Osteocyte (in vitro differentiated cells): Measurements from ENCODE around the gene AUP1. TPM values are rescaled to one million over a fixed set of nuclear protein-coding genes. Genes with fewer than 3 reads are reported as not detected.
A peak's percentile ranks its signal among the peaks of the same experiment; 100 is the strongest.

Experiments
- DNase-seq: peaks from one replicate; pipeline ENCODE4 v3.0.0; 2021; ENCODE audit warnings: mixed read lengths; ENCODE audit not compliant: unreplicated experiment; ENCODE audit errors: extremely low spot score
- H3K27ac Mint-ChIP-seq: one replicate; pipeline ENCODE4 v1.8.0; 2021; ENCODE audit warnings: mild to moderate bottlenecking, mixed read lengths; ENCODE audit not compliant: unreplicated experiment
- H3K27me3 Mint-ChIP-seq: one replicate; pipeline ENCODE4 v1.8.0; 2021; ENCODE audit warnings: mixed read lengths; ENCODE audit not compliant: unreplicated experiment
- H3K36me3 Mint-ChIP-seq: one replicate; pipeline ENCODE4 v1.8.0; 2021; ENCODE audit warnings: mixed read lengths; ENCODE audit not compliant: unreplicated experiment
- H3K4me1 Mint-ChIP-seq: one replicate; pipeline ENCODE4 v1.8.0; 2021; ENCODE audit warnings: mixed read lengths; ENCODE audit not compliant: unreplicated experiment
- H3K4me3 Mint-ChIP-seq: one replicate; pipeline ENCODE4 v1.8.0; 2021; ENCODE audit warnings: mild to moderate bottlenecking, moderate library complexity, mixed read lengths; ENCODE audit not compliant: unreplicated experiment
- H3K9me3 Mint-ChIP-seq: one replicate; pipeline ENCODE4 v1.8.0; 2021; ENCODE audit warnings: mixed read lengths; ENCODE audit not compliant: unreplicated experiment
- total RNA-seq: library from RNA; stranded (reverse); gene quantifications from 2 replicates; pipeline ENCODE4 v1.2.1, GENCODE V29; 2021
- TF ChIP-seq, protein P1 (sequence below): fragments of 200-600 bp; sonication (generic); IDR thresholded peaks from 2 replicates; pipeline ENCODE4 v1.5.0; 2021; ENCODE audit warnings: antibody characterized with exemption, mild to moderate bottlenecking, moderate library complexity

Gene AUP1
- total RNA-seq, 1 donor from 2014 or later = 96.3 TPM

DNA sequence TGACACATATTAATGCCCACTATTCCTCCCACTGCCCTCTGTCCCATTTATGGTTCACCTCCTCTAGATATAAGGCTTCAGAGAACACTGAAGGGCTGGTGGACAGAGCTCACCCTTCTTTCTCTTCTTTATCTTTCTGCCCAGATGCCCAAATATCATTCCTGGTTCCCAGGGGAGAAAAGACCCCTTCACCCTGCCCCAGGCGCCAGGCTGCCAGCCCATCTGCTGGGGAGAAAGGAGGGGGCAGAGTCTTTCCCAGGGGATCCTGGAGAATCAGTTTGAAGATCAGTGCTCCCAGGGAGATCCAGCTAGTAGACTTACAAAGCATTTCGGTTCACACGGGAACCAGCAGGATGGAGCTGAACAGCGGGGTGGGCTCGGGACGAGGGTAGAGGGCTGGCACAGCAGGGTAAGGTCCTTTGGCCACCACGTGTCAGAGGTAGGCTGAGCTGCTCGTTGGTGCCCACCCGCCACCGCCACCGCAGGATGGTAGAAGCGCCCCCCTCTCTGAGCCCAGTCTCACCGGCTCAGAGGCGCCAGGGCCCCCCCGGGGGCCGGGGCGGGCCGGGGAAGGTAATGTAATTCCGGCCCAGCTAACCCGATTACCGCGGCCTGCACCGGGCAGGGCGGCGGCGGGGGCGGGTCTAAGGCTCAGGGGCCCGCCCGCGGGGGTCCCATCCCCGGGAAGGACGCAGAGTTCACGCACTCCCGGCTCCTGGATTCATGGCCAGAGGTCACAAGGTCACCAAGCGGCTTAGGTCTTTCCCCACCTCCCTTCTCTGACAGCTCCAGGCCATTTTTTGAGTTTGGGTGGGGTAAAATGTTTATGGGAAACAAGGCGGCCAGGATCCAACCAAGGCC is 16.5 kb downstream of the AUP1 start:
- no peak overlapping the region for H3K4me3 Mint-ChIP-seq
- H3K27ac Mint-ChIP-seq = no peak overlapping the region
- H3K4me1 Mint-ChIP-seq = peaks cover 19% of the 10 kb centered on the region
- H3K27me3 Mint-ChIP-seq = peaks cover 71% of the 10 kb centered on the region
- no peaks in the 10 kb centered on the region for H3K9me3 Mint-ChIP-seq
- DNase-seq = no peak
- TF ChIP-seq, protein P1, sequence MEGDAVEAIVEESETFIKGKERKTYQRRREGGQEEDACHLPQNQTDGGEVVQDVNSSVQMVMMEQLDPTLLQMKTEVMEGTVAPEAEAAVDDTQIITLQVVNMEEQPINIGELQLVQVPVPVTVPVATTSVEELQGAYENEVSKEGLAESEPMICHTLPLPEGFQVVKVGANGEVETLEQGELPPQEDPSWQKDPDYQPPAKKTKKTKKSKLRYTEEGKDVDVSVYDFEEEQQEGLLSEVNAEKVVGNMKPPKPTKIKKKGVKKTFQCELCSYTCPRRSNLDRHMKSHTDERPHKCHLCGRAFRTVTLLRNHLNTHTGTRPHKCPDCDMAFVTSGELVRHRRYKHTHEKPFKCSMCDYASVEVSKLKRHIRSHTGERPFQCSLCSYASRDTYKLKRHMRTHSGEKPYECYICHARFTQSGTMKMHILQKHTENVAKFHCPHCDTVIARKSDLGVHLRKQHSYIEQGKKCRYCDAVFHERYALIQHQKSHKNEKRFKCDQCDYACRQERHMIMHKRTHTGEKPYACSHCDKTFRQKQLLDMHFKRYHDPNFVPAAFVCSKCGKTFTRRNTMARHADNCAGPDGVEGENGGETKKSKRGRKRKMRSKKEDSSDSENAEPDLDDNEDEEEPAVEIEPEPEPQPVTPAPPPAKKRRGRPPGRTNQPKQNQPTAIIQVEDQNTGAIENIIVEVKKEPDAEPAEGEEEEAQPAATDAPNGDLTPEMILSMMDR = no peak
- H3K36me3 Mint-ChIP-seq = peaks cover 4% of the 10 kb centered on the region

DNA sequence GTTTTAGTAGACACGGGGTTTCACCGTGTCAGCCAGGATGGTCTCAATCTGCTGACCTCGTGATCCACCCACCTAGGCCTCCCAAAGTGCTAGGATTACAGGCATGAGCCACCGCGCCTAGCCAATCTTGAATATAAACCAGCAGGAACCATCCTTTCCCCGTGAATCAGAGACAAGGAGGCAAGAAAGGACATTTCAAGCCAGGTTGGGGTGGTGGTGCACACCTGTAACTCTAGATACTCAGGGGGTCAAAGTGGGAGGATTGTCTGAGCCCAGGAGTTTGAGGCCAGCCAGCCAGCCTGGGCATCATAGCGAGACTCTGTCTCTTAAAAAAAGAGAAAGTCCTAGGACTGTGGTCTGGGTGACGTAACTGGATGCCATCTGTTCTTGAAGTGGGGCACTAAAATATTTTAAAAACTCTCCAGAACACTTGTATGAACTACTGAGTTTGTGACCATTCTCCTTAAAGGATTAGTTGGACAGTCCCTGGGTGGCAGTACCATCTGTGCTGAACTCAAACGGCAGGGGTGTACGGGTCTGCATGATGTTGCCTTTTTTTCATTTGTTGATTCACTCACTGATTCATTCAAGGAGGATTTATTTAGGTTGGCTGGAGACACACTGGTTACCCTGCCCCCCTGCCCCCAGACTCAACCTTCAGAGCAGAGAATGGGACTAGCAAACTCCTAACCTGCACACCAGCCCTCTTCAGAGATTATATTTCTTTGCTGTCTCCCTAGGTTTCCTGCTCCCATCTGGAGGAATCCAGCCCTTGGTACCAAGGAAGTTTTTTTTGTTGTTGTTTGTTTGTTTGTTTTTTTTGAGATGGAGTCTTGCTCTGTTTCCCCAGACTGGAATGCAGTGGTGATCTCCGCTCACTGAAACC is 18.2 kb downstream of the AUP1 start:
- H3K27ac Mint-ChIP-seq = no peak overlapping the region
- H3K9me3 Mint-ChIP-seq = no peaks in the 10 kb centered on the region
- DNase-seq = no peak
- peaks cover 27% of the 10 kb centered on the region for H3K4me1 Mint-ChIP-seq
- H3K27me3 Mint-ChIP-seq = peaks cover 56% of the 10 kb centered on the region
- H3K4me3 Mint-ChIP-seq = no peak overlapping the region
- TF ChIP-seq, protein P1 = no peak
- H3K36me3 Mint-ChIP-seq = peaks cover 8% of the 10 kb centered on the region

DNA sequence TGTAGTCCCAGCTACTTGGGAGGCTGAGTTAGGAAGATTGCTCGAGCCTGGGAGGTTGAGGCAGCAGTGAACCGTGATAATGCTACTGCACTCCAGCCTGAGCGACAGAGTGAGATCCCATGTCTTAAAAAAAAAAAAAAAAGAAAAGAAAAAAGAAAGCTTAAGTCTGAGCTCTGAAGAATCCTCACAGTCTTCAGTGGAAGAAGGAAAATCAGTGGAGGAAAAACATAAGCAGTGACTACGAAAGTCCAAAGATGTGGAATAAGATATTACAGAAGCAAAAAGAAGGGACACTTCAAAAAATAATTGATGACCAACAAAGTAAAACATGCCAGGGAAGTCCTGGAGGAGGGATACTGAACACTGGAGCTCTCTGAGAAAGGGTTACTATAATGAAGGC is 19.2 kb downstream of the AUP1 start:
- no peaks in the 10 kb centered on the region for H3K9me3 Mint-ChIP-seq
- DNase-seq = no peak
- H3K27ac Mint-ChIP-seq = no peak overlapping the region
- H3K4me3 Mint-ChIP-seq = no peak overlapping the region
- H3K4me1 Mint-ChIP-seq = peaks cover 35% of the 10 kb centered on the region
- H3K36me3 Mint-ChIP-seq = peaks cover 9% of the 10 kb centered on the region
- TF ChIP-seq, protein P1 = no peak
- peaks cover 50% of the 10 kb centered on the region for H3K27me3 Mint-ChIP-seq

DNA sequence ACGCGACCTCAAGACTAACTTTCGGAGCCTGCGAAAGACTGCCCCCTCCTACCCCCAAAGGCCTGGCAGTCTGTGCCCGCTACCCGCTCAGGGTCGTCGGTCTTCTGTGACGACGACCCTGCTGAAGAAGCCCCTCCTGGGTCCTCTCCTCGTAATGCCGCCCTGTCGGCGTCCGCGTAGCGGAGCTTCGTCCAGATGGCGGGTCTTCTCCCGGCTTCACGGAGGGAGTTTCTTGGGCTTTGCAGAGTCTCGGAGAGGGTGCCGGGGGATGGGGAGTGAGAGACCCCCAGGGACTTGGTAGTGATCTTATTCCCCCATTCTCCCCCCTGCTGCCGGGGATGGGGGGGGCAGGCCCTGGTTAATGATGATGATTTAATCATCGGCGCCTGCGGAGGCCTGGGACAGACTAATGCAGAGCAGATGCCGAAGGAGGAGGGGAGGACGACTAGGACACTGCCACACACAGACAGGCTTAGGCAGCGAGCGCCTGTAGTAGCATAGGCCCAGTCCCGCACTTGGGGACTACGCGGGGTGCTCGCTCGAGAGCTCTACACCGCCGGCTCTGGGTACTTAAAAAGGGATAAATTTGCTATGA is 21.5 kb downstream of the AUP1 start:
- H3K4me1 Mint-ChIP-seq = peaks cover 52% of the 10 kb centered on the region
- H3K9me3 Mint-ChIP-seq = no peaks in the 10 kb centered on the region
- peak overlapping the region; percentile 100 for H3K27ac Mint-ChIP-seq
- H3K36me3 Mint-ChIP-seq = peaks cover 20% of the 10 kb centered on the region
- no peak for DNase-seq
- TF ChIP-seq, protein P1 = no peak
- peak overlapping the region; percentile 98 for H3K4me3 Mint-ChIP-seq
- peaks cover 41% of the 10 kb centered on the region for H3K27me3 Mint-ChIP-seq
